Gastroesophageal sphincter (tissue), 4 donors: ENCODE results near the gene PINK1. TPM values are rescaled to one million over a fixed set of nuclear protein-coding genes. Genes with fewer than 3 reads are reported as not detected.
"Not testable (repeated sequence)": the region's sequence is repeated elsewhere in the genome, so short reads cannot be mapped to it uniquely, and the experiment has no call there.

Experiments
- ATAC-seq: fragments of 150-250 bp; one replicate; pipeline ENCODE4 v1.9.1; 2016; ENCODE audit warnings: mild to moderate bottlenecking, moderate library complexity
- H3K27ac ChIP-seq, 4 donors: fragments of 200-600 bp; sonication (generic) in 3 of 4; 1 replicate in 3 of 4; 2 replicates in 1 of 4; pipeline ENCODE4 v1.5.1; 2016 to 2019
- H3K27me3 ChIP-seq: fragments of 200-600 bp; sonication (generic); one replicate; pipeline ENCODE4 v1.5.1; 2019
- H3K36me3 ChIP-seq, 2 donors: fragments of 200-600 bp; sonication (generic); one replicate each; pipeline ENCODE4 v1.5.1; 2019; ENCODE audit warnings: control low read depth in 1 of 2
- H3K4me1 ChIP-seq, 3 donors: fragments of 200-600 bp; sonication (generic); 1 replicate in 2 of 3; 2 replicates in 1 of 3; pipeline ENCODE4 v1.5.1; 2016 to 2019; ENCODE audit warnings: control low read depth in 2 of 3
- H3K4me3 ChIP-seq, 2 donors: fragments of 200-600 bp; sonication (generic); one replicate each; pipeline ENCODE4 v1.5.1; 2019; ENCODE audit warnings: mild to moderate bottlenecking in 1 of 2, moderate library complexity in 1 of 2
- H3K9me3 ChIP-seq, 3 donors: fragments of 200-600 bp; sonication (generic); one replicate each; pipeline ENCODE4 v1.5.1; 2017 to 2019; ENCODE audit warnings: control low read depth in 2 of 3
- CTCF ChIP-seq, 4 experiments: fragments of 200-600 bp in 2 of 4; fragments of 450-650 bp in 2 of 4; sonication (generic) in 1 of 4; IDR thresholded peaks; one replicate each; pipeline ENCODE4 v1.5.1; 2017 to 2019; ENCODE audit warnings: antibody characterized with exemption in 4 of 4, mild to moderate bottlenecking in 2 of 4, moderate library complexity in 2 of 4
- EP300 ChIP-seq: sonication (generic); formaldehyde crosslinking; IDR thresholded peaks from one replicate; pipeline ENCODE4 v1.6.1; 2017; ENCODE audit warnings: antibody characterized with exemption, mild to moderate bottlenecking
- POLR2A ChIP-seq, 2 donors: fragments of 450-650 bp; IDR thresholded peaks; one replicate each; pipeline ENCODE4 v1.6.1; 2017; ENCODE audit warnings: antibody characterized with exemption in 2 of 2, mild to moderate bottlenecking in 2 of 2, moderate library complexity in 1 of 2
- POLR2AphosphoS5 ChIP-seq: sonication (generic); formaldehyde crosslinking; IDR thresholded peaks from one replicate; pipeline ENCODE4 v1.6.1; 2017; ENCODE audit warnings: antibody characterized with exemption
- WGBS, 2 donors: methylation state at CpG; one replicate each; pipeline ENCODE4 v1.1.5; 2018; ENCODE audit warnings: low coverage in 1 of 2; 5-methylcytosine and 5-hydroxymethylcytosine counted together
- total RNA-seq, 4 donors: library from RNA; depleted of rRNA; stranded (reverse); fragments of >200 nt; gene quantifications; one replicate each; pipeline ENCODE4 v1.1.0, GENCODE V29; 2016

Gene PINK1
- total RNA-seq, 4 donors from 2014 or later, result 148 to 269 (median 203) TPM

- H3K9me3 ChIP-seq, result no peaks in the 10 kb centered on the region
- no peak for ATAC-seq
- WGBS, 2 donors, result 100% methylated on average over 1 of the region's 1 CpG; no CpG with 5 or more reads in 1 of the 2 donors
- no peaks in the 10 kb centered on the region for H3K36me3 ChIP-seq
- peaks cover 0 to 8% (median 0%) of the 10 kb centered on the region in 3 donors for H3K4me1 ChIP-seq
- H3K4me3 ChIP-seq, result no peak overlapping the region
- no peak overlapping the region for H3K27ac ChIP-seq
- H3K27me3 ChIP-seq, result no peaks in the 10 kb centered on the region
- TF ChIP-seq POLR2A (IDR thresholded peaks at IDR 0.05), result no peak
- no peak for TF ChIP-seq EP300
- TF ChIP-seq POLR2AphosphoS5, result no peak
Observed at GRCh38 chr1:20666804-20667203, 33.5 kb downstream of the PINK1 start.

- no peaks in the 10 kb centered on the region for H3K9me3 ChIP-seq
- H3K4me3 ChIP-seq, result no peak overlapping the region
- WGBS, 2 donors, result 100% methylated on average over 1 of the region's 1 CpG
- no peaks in the 10 kb centered on the region for H3K4me1 ChIP-seq
- H3K36me3 ChIP-seq, result no peaks in the 10 kb centered on the region
- H3K27ac ChIP-seq, result no peak overlapping the region
- no peaks in the 10 kb centered on the region for H3K27me3 ChIP-seq
- no peak for ATAC-seq
- TF ChIP-seq POLR2AphosphoS5 (no peak), POLR2A (IDR thresholded peaks at IDR 0.05) (no peak), CTCF (IDR thresholded peaks at IDR 0.05) (no peak), EP300 (no peak)
Observed at GRCh38 chr1:20668581-20668980, 35.3 kb downstream of the PINK1 start.

GRCh38 chr1:20670936-20671335 is 37.7 kb downstream of the PINK1 start:
- 85 to 100% methylated on average over 2 to 4 of the region's 5 CpGs for WGBS, 2 donors

GRCh38 chr1:20672265-20672632 is 39.0 kb downstream of the PINK1 start:
- Histone ChIP-seq H3K27me3 (peaks cover 4% of the 10 kb centered on the region), H3K36me3 (no peaks in the 10 kb centered on the region), H3K27ac (no peak overlapping the region), H3K4me3 (no peak overlapping the region), H3K9me3 (no peaks in the 10 kb centered on the region), H3K4me1 (no peaks in the 10 kb centered on the region)
- ATAC-seq, result no peak
- TF ChIP-seq CTCF (IDR thresholded peaks at IDR 0.05), result no peak
- WGBS, 2 donors, result 63 to 80% methylated on average over 1 to 4 of the region's 4 CpGs

More at GRCh38 chr1:20670936-20671335, 37.7 kb downstream of the PINK1 start:
- H3K27ac ChIP-seq, result no peak overlapping the region
- TF ChIP-seq POLR2A (IDR thresholded peaks at IDR 0.05) (no peak), EP300 (no peak), POLR2AphosphoS5 (no peak), CTCF (IDR thresholded peaks at IDR 0.05) (no peak)
- no peaks in the 10 kb centered on the region for H3K9me3 ChIP-seq
- H3K27me3 ChIP-seq, result no peaks in the 10 kb centered on the region
- H3K4me1 ChIP-seq, result no peaks in the 10 kb centered on the region
- ATAC-seq, result no peak
- H3K36me3 ChIP-seq, result no peaks in the 10 kb centered on the region
- H3K4me3 ChIP-seq, result no peak overlapping the region

GRCh38 chr1:20673626-20674025 is 40.4 kb downstream of the PINK1 start:
- not testable (repeated sequence) for H3K4me3 ChIP-seq, ATAC-seq, H3K36me3 ChIP-seq, H3K9me3 ChIP-seq, H3K27ac ChIP-seq, H3K4me1 ChIP-seq, H3K27me3 ChIP-seq
- WGBS, 2 donors, result 88% methylated on average over 7 to 10 of the region's 11 CpGs

GRCh38 chr1:20678599-20678998 is 45.3 kb downstream of the PINK1 start:
- TF ChIP-seq CTCF (IDR thresholded peaks at IDR 0.05) (no peak), POLR2A (IDR thresholded peaks at IDR 0.05) (no peak), EP300 (no peak), POLR2AphosphoS5 (no peak)
- Histone ChIP-seq H3K27ac (no peak overlapping the region), H3K36me3 (no peaks in the 10 kb centered on the region), H3K9me3 (no peaks in the 10 kb centered on the region), H3K27me3 (peaks cover 4% of the 10 kb centered on the region), H3K4me1 (no peaks in the 10 kb centered on the region), H3K4me3 (no peak overlapping the region)
- WGBS, 2 donors, result 58% methylated on average over 5 of the region's 6 CpGs; no CpG with 5 or more reads in 1 of the 2 donors
- ATAC-seq, result no peak
